ENCODE data around the gene OR2A42.
"Not testable (repeated sequence)": the region's sequence is repeated elsewhere in the genome, so short reads cannot be mapped to it uniquely, and the experiment has no call there.

OR2A42 gene

DNA sequence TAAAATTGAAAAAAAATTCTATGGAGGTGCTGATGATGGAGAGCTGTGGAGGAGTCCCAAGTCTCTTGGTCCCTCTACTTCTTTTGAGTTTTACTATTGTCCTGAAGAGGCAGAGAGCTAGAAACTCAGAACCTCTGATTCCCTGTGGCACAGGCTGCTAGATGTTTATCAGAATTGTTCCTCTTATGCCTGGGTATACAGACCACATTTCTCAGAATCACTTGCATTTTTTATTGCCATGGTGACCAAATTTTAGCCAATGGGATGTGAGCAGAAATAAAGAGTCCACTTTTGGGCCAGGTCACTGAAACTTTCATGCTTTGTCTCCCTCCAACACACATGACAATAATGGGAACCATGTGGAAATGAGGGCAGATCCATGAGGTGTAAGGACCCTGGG lies 15.7 kb downstream of the OR2A42 start:
- DNase-seq (ENCODE audit: extremely low read depth in 1 of 2, low read depth in 1 of 2) = not testable (repeated sequence)

DNA sequence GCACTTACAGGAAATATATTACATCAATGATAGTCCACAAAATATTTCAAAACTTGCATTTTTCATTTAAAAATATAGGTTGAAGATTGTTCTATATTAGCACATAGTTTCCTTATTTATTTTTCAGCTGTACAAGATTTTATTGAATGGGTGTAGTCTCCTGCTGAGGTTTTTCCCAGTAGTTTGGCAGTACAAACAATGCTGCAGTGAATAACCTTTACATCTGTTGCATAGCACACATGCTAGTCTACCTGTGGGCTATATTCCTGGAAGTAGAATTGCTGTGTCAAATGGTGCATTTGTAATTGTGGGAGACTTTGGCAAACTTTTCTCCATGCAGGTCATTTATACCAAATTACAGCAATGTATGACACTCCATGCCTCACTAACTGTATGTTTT lies 18.9 kb downstream of the OR2A42 start:
- not testable (repeated sequence) for DNase-seq (ENCODE audit: extremely low read depth in 1 of 2, low read depth in 1 of 2)

DNA sequence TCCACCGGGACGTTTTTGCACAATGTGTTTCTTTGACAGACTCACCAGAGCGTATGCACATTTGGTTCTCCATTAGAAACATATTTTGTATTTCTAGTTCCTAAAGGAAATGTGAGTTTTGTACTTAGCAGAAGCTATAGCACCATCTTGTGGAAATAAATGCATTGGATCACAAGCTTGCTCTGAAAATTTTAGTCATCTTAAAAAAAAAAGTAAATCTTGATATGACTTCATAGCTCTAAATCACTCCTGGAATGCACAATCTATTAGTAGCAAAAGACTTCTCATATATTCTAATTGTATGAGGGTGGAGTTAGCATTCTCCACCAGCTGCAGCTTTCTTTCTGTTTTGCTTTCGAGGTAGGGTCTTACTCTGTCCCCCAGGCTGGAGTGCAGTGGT lies 20.3 kb downstream of the OR2A42 start:
- not testable (repeated sequence) for DNase-seq (ENCODE audit: extremely low read depth in 1 of 2, low read depth in 1 of 2)

DNA sequence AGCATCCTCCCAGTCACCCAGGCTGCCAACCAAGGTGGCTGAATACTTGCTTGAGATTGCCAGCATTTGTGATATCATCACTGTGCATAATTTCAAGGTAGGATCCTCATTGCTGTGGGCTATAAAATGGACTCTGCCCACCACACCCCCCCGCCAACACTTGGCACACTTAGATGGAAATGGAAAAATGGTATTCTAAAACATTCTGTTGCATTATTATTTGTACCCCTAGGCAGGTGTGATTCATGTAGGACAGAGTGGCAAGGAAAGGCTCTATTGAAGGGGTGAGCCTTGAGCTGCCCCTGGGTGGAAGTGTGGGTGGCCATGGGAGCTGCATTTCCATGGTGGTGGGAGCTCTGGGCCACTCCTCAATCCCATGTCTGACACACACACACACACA lies 20.8 kb downstream of the OR2A42 start:
- DNase-seq (ENCODE audit: extremely low read depth in 1 of 2, low read depth in 1 of 2) = not testable (repeated sequence)

DNA sequence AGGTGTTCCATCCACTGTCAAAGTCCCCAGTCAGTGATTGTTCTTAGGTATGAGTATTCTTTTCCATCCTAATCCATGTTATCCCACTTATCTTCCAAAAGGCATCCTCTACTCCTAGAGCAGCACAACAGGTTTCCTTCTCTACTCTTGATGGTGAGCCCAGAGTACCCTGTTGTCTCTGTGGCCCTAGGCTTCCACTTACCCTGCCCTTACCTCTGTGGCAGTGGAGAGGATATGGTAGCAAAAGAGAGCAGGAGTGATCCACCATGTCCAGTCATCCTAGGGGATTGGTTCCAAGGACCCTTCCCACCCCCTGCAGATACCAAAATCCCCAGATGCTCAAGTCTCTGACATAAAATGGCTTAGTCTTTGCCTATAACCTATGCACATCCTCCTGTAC lies 22.2 kb downstream of the OR2A42 start:
- not testable (repeated sequence) for DNase-seq (ENCODE audit: extremely low read depth in 1 of 2, low read depth in 1 of 2)

DNA sequence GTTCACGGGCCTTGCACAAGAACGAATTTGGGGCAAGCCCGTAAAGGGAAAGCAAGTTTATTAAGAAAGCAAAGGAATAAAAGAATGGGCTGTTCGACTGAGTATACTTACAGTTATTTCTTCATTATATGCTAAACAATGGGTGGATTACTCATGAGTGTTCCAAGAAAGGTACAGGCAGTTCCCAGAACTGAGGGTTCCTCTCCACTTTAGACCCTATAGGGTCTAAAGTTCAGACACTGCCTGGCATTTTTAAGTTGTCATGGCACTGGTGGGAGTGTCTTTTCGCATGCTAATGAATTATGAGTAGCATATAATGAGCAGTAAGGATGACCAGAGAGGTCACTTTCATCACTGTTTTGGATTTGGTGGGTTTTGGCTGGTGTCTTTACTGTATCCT lies 34.1 kb downstream of the OR2A42 start:
- DNase-seq (ENCODE audit: extremely low read depth in 1 of 2, low read depth in 1 of 2) = not testable (repeated sequence)

DNA sequence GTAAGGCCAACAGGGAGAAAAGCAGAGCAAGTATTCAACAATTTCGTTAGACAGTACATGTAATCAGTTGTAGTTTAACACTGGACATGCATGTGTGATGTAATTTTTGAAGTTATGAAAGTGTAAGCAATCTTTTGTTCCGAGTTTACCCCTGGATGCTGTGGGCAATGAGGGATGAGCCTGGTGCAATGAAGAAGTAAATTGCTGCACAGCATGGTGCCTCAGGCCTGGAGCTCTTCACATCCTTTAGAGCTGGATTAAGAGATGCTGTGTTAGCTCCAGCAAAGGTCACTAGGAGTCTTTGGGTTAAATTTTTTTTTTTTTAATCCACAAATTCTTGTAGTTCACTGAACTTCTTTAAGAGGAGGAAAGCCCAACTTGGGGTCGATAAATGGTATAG lies 36.3 kb downstream of the OR2A42 start:
- not testable (repeated sequence) for DNase-seq (ENCODE audit: extremely low read depth in 1 of 2, low read depth in 1 of 2)

DNA sequence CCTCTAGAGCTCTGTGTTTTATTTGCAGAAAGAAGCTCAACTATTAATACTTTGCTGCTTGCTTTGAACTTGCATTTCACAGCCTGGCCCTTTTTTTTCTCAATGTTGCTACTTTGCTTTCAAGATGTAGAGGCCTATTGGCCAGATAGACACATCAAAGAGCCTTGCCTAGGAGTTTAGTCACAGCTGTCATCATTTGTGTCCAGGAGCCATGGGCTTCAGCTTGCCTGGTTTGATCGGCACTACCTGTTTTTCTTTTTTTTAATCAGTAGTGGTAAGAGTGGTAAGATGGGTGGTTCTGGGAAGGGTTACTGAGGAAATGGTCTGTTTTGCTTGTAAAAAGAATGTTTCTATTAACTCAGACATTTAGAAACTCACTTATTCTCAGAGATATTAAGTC lies 37.4 kb downstream of the OR2A42 start:
- not testable (repeated sequence) for DNase-seq (ENCODE audit: extremely low read depth in 1 of 2, low read depth in 1 of 2)

DNA sequence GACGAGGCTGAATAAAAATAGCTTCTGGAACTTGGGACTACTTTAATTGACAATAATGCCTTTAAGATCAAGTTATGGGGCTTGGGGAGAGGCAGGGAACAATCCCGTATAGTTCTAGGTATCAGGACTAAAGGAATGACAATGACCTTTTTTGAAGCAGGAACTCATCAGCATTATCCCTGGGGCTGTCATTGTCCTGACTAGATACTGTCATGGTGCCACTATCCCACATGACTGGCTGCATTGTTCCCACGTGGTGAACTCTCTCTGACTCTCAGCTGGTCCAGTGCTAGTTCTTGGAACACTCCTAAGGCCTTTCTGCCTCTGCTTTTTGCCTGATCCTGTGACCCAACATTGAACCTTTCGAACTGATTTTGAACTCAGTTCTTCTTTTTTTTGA lies 40.5 kb downstream of the OR2A42 start:
- DNase-seq (ENCODE audit: extremely low read depth in 1 of 2, low read depth in 1 of 2) = not testable (repeated sequence)

DNA sequence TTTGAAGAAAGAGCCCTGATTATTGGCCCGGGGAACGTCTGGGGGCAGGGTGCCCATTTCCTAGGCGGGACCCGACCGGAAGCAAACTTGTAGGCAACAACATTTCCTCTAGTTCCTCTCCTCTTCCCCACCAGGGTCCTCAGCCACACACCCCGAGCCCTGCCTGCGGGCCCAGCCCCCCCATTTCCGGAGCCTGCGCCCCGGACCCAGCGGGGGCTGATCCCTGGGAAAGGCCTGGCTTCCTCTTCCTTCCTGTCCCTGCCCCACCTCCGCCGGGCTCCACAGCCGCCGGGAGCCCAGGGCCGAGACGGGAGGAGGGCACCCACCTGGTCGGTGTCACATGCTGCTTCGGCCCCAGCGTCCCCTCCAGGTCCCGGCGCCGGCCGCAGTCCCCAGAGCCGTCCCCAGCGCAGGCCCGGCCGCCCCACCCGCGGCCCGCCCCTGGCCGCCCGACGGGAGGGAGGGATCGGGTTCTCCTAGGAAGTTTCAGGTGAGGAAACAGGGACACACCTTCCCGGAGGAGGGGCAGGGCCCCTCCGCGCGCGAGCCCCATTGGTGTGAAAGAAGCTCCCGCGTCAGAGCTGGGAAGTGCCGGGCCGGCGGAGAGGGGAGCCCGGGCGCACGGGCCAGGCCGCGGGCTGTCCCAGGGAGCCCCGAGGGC lies 44.1 kb downstream of the OR2A42 start, which contains the start of gene ARHGEF35:
Gene ARHGEF35 (minus strand): TSS at position 622 of the 661 bp plus-strand sequence. CDS start 7,450 bp downstream, outside the sequence.
- DNase-seq (ENCODE audit: extremely low read depth in 1 of 2, low read depth in 1 of 2) = not testable (repeated sequence)

DNA sequence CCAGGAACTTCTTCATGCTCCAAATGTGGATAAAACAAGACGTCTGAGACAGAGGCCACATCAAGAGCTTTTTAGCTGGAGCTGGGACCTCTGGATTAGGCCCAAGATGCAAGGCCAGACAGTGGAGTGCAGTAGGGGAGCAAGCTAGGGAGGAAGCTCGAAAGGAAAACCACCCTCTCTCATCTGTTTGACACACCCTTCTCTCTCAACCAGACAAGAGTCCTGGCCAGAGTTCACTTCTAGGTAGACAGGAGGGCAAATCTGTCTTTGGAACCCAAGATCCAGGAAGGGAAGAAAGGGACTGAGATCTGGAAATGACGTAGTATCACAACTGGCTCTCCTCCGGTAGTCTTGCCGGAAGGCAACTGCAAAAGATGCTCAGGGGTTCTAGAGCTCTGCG lies 45.0 kb downstream of the OR2A42 start:
- not testable (repeated sequence) for DNase-seq (ENCODE audit: extremely low read depth in 1 of 2, low read depth in 1 of 2)

DNA sequence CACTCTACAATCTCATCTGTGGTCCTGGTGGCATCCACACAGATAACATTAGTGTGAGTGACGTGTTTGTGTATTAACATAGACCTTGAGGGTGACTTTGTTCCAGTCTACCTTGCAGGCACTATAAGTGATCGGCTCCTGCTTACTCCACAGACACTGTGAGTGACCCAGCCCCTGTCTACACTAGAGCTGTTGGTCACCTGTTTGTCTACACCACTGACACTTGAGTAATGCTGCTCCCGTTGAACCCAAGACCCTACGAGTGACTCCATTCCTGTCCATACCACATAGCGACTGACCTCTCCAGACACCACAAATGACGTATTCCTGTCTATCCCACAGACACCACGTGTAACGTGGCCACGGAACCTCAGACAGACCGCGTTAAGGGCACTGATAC lies 45.6 kb downstream of the OR2A42 start:
- not testable (repeated sequence) for DNase-seq (ENCODE audit: extremely low read depth in 1 of 2, low read depth in 1 of 2)

DNA sequence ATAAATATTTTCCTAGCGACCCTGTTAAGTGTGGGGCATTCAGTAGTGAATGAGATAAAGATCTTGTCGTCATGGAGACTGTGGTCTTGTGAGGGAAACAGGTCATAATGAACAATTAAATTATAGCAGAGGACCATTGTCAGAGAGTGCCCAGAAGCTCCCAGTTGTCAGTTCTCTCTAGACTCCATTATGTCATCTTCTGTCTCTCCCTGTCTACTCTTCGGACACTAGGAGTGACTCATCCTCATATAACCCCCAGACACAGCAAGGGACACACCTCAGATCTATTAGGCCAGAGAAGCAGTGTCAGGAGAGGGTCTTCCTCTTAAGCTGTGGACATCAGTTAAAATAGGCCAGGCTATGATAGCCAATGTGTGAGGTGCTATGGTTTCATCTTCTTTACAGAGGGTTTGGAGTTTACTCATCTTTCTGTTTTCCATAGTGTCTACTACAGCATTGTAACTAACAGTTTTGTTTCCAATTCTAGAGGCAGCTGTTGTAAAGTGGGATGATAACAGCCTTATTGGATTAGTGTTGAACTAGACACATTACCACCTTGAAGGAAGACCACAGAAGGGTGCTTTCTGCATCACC lies 50.7 kb downstream of the OR2A42 start:
- DNase-seq (ENCODE audit: extremely low read depth in 1 of 2, low read depth in 1 of 2) = not testable (repeated sequence)

DNA sequence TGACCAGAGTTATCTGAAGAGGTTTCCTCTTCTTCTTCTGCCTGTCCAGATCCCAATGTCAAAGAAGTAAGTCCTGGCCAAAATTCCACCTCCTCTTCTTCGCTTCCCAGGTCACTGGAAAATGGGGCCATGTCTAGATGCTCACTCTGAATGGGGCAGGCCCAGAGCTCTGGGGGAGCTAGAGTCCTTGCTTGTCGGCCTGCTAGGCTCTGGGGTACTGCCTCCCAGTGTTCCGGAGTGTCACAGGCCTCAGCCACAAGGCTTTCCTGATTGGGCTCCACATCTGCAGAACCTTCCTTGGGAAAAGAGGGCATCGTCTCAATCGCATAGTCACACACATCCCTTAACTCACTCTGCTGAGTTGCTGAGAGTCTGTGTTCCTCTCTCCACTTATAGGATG lies 51.6 kb downstream of the OR2A42 start:
- DNase-seq (ENCODE audit: extremely low read depth in 1 of 2, low read depth in 1 of 2) = not testable (repeated sequence)

DNA sequence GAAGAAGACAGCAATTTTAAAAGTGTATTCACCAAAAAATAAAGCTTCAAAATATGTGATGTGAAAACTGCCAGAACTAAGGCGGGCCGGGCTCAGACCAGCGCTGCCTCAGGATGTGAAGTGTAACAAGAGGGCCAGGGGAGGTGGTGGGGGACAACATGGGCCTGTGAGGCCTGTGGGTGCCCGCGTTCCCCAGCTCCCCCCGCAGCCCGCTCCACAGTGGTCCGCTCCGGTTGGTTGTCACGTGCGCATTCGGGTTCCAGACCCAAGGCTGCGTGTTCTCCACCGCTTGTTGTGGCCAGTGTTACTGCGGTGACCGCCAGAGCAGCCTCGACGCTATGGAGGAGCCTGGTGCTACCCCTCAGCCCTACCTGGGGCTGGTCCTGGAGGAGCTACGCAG lies 56.2 kb downstream of the OR2A42 start, which contains the start of gene CTAGE4:
Gene CTAGE4 (plus strand): TSS at position 301 of the 400 bp plus-strand sequence. CDS start 38 bp downstream, at position 339.
- DNase-seq (ENCODE audit: extremely low read depth in 1 of 2, low read depth in 1 of 2) = not testable (repeated sequence)

DNA sequence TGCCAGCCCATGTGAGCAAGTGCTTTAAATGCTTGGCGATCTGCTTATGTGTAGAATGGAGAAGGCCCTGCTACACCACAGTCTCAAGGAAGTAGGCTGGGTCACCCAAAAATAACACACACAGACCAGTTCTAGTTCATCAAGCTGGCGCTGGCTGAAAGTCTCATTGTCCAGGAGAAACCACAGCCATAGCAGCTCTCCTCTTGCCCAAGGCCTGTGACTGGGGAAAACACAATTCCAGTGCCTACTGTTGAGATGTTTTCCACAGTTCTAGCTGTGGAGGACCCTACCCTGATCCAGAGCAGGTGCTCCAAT lies 60.3 kb downstream of the OR2A42 start:
- not testable (repeated sequence) for DNase-seq (ENCODE audit: extremely low read depth in 1 of 2, low read depth in 1 of 2)

DNA sequence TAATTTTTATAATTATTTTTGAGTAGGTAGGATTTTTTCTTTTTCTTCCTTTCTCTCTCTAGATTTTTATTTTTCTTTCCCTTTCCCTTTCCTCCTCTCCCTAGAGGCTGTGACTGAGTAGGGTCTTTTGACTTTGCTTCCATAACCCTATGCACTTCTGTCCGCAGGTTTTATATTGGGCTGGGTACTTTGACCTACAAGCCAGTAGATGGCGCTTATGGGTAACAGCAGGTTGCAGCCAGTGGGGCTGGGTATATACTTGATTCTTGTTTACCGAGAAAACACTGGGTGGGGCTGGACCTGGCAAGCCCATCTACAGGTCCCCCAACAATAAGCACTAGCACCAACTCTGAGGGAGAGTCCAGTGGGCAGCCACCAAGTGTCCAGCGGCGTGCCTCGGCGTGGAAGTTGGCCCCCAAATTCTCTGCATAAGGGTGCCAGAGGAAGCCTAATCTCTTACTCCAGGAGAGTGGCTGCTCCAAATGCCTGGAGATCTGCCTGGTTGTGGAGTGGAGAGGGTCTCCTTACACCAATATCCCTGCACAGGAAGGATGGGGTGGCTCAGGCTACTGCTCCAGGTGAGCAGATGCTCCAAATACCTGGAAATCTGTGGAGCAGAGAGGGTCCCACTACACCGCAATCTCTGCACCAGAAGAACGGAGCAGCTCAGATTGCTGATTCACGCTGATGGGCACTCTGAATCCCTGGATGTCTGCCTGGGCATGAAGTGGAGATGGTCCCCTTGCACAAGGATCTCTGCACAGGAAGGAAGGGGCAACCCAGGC lies 60.8 kb downstream of the OR2A42 start:
- DNase-seq (ENCODE audit: extremely low read depth in 1 of 2, low read depth in 1 of 2) = not testable (repeated sequence)

Data from activated CD8-positive, alpha-beta memory T cell treated with anti-CD3 and anti-CD28 coated beads for 1 hour (primary cell).